Measurements from ENCODE around the gene ABHD12. TPM values are rescaled to one million over a fixed set of nuclear protein-coding genes. Genes with fewer than 3 reads are reported as not detected.

ABHD12 gene
- total RNA-seq, 4 donors from 2014 or later: 11.9 to 18.4 (median 13.8) TPM

DNA sequence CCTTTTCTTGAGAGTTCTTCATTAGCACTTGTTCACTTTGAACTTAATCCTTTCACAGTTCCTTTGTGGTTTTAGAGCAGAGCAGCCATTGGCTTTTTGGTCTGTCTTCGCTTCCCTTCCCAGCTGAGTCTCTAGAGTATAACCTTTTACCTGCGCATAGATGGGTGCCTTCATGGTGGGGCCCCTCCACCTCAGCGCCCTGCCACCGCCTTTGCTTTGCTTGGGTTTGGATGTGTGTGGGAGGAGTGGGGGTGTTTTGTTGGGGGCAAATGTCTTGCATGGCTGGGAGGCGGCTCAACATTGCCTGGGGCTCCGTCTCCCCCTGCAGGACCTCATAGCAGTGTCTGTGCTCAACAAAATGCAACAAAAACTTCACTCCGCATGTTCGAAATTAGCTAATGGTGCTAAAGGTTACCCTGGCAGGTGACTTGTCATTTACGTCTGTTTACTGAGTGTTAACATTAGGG is 130.8 kb downstream of the ABHD12 start:
- no peak for TF ChIP-seq POLR2A (IDR thresholded peaks at IDR 0.05)
- Histone ChIP-seq H3K27me3 (no peaks in the 10 kb centered on the region), H3K9me3 (no peaks in the 10 kb centered on the region), H3K4me3 (no peak overlapping the region), H3K4me1 (peaks cover 20 to 21% of the 10 kb centered on the region in 2 donors), H3K36me3 (no peaks in the 10 kb centered on the region), H3K27ac (no peak overlapping the region)
- DNase-seq (no peak), ATAC-seq (no peak)
- intact Hi-C loops (cut with DNase I; ENCODE audit: low total_unique reads): no loop called here
- in situ Hi-C loops (cut with MboI; ENCODE audit: low sequenced_read_pairs in 4 of 4): loop anchor here in 2 of 4 donors (25.0 kb wide), 2 partner anchors 127 to 273 kb away; partner anchors contain the start of genes ABHD12 (in 1 of the 2) and APMAP (in 1 of the 2)

DNA sequence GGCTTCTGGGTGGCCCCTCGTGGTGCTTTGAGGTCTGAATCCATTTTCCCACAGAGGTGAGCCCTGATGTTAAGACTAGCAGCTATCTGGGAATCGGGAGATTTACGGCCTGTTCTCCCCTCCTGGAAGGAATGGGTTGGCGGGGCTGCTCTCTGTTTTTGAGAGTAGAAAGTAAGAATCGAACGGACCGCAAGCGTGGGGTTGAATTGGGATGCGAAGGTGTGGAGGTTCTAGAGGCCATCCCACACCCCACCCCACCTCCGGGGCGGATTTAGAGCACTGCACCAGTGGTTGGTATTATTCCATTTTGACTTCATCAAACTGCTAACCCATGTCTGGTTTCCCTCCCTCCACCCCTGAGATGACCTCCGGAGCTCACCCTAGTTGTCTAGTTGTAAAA is 131.3 kb downstream of the ABHD12 start:
- in situ Hi-C loops (cut with MboI; ENCODE audit: low sequenced_read_pairs in 4 of 4): loop anchor here in 2 of 4 donors (25.0 kb wide), 2 partner anchors 128 to 272 kb away; partner anchors contain the start of genes ABHD12 (in 1 of the 2) and APMAP (in 1 of the 2)
- ATAC-seq: no peak
- no peaks in the 10 kb centered on the region for H3K36me3 ChIP-seq

DNA sequence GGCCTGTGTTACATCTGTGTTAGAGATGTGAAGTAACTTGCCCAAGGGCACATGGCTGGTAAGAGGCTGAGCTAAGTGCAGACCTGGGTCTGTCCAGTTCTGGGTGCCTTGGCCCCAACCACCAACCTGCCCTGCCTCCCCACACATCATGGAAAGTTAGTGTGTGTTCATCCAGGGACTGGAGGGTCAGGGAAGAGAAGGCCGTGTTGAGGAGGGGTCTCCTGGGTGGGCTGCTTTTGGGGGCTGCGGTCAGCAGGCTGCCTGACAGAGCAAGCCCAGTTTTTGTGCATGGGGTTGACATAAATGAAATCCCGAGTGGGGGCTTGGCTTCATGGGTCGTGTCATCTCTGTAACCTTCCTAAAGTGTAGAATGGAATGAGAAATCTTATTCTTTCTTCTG is 131.8 kb downstream of the ABHD12 start:
- H3K9me3 ChIP-seq: no peaks in the 10 kb centered on the region
- TF ChIP-seq, protein P1, sequence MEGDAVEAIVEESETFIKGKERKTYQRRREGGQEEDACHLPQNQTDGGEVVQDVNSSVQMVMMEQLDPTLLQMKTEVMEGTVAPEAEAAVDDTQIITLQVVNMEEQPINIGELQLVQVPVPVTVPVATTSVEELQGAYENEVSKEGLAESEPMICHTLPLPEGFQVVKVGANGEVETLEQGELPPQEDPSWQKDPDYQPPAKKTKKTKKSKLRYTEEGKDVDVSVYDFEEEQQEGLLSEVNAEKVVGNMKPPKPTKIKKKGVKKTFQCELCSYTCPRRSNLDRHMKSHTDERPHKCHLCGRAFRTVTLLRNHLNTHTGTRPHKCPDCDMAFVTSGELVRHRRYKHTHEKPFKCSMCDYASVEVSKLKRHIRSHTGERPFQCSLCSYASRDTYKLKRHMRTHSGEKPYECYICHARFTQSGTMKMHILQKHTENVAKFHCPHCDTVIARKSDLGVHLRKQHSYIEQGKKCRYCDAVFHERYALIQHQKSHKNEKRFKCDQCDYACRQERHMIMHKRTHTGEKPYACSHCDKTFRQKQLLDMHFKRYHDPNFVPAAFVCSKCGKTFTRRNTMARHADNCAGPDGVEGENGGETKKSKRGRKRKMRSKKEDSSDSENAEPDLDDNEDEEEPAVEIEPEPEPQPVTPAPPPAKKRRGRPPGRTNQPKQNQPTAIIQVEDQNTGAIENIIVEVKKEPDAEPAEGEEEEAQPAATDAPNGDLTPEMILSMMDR (IDR thresholded peaks at IDR 0.05 in 4 of 5, conservative IDR thresholded peaks at IDR 0.05 in 1 of 5): no peak
- TF ChIP-seq POLR2A (IDR thresholded peaks at IDR 0.05): no peak
- ATAC-seq: no peak
- intact Hi-C loops (cut with DNase I; ENCODE audit: low total_unique reads) (no loop called here), in situ Hi-C loops (cut with MboI; ENCODE audit: low sequenced_read_pairs in 4 of 4) (loop anchor here in 2 of 4 donors (25.0 kb wide), 2 partner anchors 128 to 272 kb away; partner anchors contain the start of genes ABHD12 (in 1 of the 2) and APMAP (in 1 of the 2))
- no peak overlapping the region for H3K4me3 ChIP-seq
- H3K27me3 ChIP-seq: no peaks in the 10 kb centered on the region
- H3K4me1 ChIP-seq: peaks cover 20 to 21% of the 10 kb centered on the region in 2 donors
- DNase-seq: no peak
- no peak overlapping the region for H3K27ac ChIP-seq
- no peaks in the 10 kb centered on the region for H3K36me3 ChIP-seq

More for the DNA sequence above, 131.3 kb downstream of the ABHD12 start:
- no peak for TF ChIP-seq POLR2A (IDR thresholded peaks at IDR 0.05)
- TF ChIP-seq, protein P1 (IDR thresholded peaks at IDR 0.05 in 4 of 5, conservative IDR thresholded peaks at IDR 0.05 in 1 of 5): no peak
- no peak for DNase-seq
- Histone ChIP-seq H3K9me3 (no peaks in the 10 kb centered on the region), H3K27me3 (no peaks in the 10 kb centered on the region), H3K27ac (no peak overlapping the region), H3K4me3 (no peak overlapping the region), H3K4me1 (peaks cover 20 to 21% of the 10 kb centered on the region in 2 donors)
- intact Hi-C loops (cut with DNase I; ENCODE audit: low total_unique reads): no loop called here

DNA sequence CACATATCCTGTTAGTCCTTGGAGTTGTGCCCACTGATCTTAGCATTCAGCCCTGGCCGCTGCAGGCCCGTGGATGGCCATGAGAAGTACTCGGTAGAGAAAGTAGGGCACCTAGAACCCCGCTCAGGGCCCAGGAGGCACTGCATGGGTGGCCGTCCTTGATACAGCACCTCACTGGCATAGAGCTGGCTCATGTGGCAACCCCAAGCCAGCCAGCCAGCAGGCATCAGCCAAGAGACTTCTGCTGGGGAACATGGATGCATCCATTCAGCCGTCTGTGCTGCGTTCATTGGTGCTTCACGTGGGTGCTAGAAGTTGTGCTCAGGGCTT is 132.2 kb downstream of the ABHD12 start:
- intact Hi-C loops (cut with DNase I; ENCODE audit: low total_unique reads) (no loop called here), in situ Hi-C loops (cut with MboI; ENCODE audit: low sequenced_read_pairs in 4 of 4) (loop anchor here in 2 of 4 donors (25.0 kb wide), 2 partner anchors 129 to 271 kb away; partner anchors contain the start of genes ABHD12 (in 1 of the 2) and APMAP (in 1 of the 2))
- DNase-seq: no peak
- no peaks in the 10 kb centered on the region for H3K36me3 ChIP-seq
- TF ChIP-seq, protein P1 (IDR thresholded peaks at IDR 0.05 in 4 of 5, conservative IDR thresholded peaks at IDR 0.05 in 1 of 5): no peak
- no peak for TF ChIP-seq POLR2A (IDR thresholded peaks at IDR 0.05)
- no peak overlapping the region for H3K27ac ChIP-seq
- peaks cover 20 to 21% of the 10 kb centered on the region in 2 donors for H3K4me1 ChIP-seq
- H3K9me3 ChIP-seq: no peaks in the 10 kb centered on the region
- no peaks in the 10 kb centered on the region for H3K27me3 ChIP-seq
- ATAC-seq: no peak
- no peak overlapping the region for H3K4me3 ChIP-seq

DNA sequence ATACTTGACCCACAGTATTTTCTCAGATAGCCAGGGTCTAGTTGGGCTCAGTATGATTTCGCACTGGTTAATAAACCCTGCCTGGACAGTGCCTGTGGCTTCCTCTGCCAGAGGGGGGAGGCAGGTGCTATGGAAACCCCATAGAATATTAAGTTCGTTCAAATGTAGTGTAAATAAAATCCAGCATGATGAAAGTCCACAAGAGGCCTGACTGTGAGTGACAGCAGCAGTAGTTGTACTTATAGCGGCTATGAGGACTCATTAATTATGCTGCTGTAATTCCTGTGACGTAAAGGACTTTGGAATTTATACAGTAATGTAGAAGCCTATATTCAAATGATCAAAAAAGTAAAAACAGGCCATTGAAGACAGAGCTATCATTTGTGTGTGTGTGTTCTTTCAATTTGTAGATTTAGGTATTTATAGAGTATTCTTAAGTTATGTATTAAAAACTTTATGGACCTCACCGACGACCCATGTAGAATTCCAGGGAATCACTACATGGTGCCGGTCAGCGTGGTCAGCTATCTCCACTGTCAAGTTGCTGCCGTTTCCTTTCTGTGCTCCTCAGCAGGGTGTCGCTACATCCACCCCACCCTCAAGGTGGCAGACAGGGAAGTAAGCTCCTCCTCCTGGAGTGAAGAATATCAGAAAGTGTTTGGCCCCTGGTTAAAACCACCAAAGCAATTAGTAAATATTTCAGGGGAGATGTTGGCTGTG is 132.7 kb downstream of the ABHD12 start:
- TF ChIP-seq POLR2A (IDR thresholded peaks at IDR 0.05): no peak
- TF ChIP-seq, protein P1 (IDR thresholded peaks at IDR 0.05 in 4 of 5, conservative IDR thresholded peaks at IDR 0.05 in 1 of 5): no peak
- DNase-seq (no peak), ATAC-seq (no peak)
- Histone ChIP-seq H3K4me3 (no peak overlapping the region), H3K9me3 (no peaks in the 10 kb centered on the region), H3K27me3 (no peaks in the 10 kb centered on the region), H3K4me1 (peaks cover 20 to 21% of the 10 kb centered on the region in 2 donors), H3K27ac (no peak overlapping the region), H3K36me3 (no peaks in the 10 kb centered on the region)
- in situ Hi-C loops (cut with MboI; ENCODE audit: low sequenced_read_pairs in 4 of 4): loop anchor here in 2 of 4 donors (25.0 kb wide), 2 partner anchors 129 to 271 kb away; partner anchors contain the start of genes ABHD12 (in 1 of the 2) and APMAP (in 1 of the 2)
- intact Hi-C loops (cut with DNase I; ENCODE audit: low total_unique reads): no loop called here
